HG02943 (cell line): ENCODE measurements around the gene S100A6.

Experiments used
- ATAC-seq: cut with Tn5 transposase; IDR thresholded peaks from one replicate; pipeline ENCODE4 v1.9.1; 2021; ENCODE audit warnings: mild to moderate bottlenecking, low read depth, moderate library complexity; ENCODE audit not compliant: unreplicated experiment

Gene S100A6

DNA sequence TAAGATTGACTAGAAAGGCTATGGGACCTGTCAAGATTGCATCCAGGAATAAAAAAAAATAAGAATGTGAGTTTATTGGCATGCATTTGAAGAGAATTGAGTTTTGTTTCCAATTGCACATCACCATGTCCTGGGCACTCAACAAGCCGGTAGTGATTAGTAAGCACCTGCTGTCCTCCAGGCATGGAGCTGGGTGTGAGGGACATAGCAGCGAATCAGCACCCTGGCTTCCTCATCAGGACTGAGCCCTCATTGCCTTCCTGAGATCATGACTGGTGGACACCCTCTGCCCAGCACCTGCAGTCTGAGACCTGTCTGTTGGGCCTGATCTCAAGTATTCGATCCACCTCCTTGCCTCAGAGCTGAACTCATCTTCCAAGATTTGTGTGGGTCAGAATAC lies 26.8 kb downstream of the S100A6 start:
- no peak for ATAC-seq

DNA sequence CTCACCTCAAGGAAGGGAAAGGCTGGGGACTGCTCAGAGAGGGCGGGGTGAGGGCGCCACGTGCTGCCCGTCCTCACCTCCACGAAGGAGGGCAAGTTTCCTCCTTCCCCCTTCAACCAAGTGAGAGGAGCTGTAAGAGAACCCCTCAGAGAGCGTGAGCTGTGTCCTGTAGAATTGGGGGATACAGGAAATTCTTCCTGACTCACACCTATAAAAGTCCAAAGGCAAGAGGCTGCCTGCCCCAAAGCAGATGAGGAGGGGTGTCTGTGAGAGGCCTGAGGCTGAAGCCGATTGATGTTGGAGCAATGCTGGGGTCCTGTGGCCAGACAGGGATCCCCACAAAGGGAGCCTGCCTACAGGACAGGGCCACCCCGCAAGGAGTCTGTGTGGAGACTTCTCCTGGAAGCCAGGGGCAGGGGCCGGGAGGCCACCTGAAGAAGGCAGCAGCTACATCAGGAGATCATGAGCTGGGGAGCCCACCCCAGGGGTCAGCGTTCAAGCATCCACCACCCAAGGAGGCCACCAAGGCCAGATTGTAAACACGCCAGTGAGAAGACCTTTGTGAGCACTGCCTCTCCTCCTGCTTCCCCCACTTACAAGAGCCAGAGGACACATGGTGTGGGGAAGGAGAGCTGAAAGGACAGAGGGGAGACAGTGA lies 27.7 kb downstream of the S100A6 start:
- no peak for ATAC-seq

DNA sequence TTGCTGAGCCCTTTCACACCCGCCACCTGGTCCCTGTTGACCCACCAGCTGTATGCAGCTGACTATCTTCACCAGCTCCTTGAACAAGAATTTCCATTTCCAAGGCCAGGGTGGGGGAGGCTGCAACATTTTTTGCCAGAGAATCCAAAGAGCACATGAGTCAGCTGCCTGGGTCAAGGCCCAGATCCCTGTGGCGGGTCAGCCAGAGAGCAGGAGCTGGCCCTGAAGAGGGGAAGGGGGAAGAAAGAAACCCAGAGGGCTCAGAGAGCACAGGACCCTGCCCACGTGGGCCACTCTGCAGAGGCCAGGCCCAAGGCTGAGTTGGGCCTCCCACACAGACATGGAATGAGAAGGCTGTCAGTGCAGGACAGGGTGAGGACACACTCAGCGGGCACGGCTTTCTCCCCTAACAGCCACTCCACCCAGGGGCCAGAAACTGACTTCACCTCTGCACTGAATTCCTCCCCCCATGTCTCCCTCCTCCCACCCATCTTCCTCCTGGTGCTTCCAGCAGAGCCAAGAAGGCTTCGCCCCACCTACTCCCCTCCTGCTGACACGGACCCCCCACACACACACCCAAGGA lies 28.9 kb downstream of the S100A6 start:
- no peak for ATAC-seq

DNA sequence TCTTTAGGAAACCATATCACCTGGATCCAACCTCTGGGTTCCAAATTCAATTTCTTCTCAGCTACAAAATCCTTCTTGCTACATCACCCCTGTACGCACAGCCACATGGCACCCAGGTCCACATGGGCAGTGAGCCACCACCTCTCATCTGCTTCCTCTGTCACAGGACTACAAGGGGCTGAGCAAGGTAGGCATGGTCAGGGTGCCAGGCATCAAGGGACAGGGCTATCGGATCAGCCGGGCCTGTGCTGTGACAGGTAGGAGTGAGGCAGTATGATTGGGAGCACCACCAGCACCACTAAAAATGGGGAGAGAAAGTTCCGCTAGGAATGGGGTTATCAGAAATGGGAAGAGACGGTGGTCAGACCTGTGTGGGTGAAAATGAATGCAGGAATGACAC lies 29.4 kb downstream of the S100A6 start:
- no peak for ATAC-seq

DNA sequence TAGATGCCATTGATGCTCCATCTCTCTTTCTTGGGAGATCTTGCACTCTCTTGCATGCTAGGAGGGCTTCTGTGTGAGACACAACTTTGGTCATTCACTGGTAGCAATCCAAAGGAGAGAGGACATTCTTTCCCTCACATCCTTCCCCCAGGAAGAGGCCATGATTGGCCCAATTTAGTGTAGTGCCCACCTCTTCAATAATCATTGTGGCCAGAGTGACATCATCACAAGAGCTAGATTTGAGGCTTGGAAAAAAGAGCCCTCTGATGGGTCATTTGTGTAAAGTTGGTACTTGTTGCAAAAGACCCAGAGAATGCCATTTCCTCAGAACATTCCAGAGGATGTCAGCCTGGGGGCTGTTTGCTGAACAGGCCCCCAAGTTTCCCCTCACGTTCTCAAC lies 30.2 kb downstream of the S100A6 start:
- no peak for ATAC-seq

DNA sequence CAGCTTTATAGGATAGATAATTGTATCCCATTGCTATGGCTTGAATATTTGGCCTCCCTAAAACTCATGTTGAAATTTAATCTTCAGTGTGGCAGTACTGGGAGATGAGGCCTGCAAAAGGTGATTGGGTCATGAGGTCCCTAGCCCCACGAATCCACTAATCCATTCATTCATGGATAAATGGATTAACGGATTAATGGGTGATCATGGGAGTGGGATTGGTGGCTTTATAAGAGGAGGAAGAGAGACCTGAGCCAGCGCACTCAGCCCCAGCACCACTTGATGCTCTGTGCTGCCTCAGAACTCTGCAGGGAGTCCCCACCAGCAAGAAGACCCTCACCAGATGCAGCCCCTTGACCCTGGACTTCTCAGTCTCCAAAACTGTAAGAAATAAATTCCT lies 32.0 kb downstream of the S100A6 start:
- no peak for ATAC-seq

DNA sequence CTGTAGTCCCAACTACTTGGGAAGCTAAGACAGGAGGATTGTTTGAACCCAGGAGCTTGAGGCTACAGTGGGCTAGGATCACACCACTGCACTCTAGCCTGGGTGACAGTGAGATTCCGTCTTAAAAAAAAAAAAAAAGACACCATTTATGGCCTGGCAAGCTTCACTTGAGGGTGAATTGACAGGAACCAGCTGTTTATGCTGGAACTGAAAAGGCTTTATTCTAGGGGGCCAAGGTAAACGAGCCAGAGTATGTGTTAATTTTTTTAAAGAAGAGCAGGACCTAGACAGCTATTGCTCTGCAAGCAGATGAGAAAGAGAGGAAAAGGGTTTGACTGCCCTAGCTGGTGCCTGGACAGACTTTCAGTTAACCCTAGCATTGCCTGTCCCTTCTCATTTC lies 37.0 kb downstream of the S100A6 start:
- no peak for ATAC-seq

DNA sequence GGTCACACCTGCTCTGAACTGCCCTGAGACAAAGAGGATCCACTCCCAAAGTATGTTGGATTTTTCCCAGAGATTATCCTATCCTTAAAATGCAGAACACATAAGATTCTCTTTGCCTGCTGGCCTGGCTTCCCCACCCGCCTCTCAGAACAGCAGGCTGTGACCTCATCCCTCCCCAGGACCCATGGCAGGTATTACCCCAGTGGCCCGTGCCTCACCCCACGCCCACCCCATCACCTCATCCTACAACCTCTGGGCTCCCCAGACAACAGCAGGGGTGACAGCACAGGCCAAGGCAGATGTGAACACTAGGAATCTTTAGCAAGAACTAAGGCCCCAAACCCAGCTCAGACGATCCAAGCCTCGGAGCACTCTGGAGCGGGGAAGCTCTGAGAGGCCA lies 40.3 kb downstream of the S100A6 start:
- ATAC-seq, result no peak

DNA sequence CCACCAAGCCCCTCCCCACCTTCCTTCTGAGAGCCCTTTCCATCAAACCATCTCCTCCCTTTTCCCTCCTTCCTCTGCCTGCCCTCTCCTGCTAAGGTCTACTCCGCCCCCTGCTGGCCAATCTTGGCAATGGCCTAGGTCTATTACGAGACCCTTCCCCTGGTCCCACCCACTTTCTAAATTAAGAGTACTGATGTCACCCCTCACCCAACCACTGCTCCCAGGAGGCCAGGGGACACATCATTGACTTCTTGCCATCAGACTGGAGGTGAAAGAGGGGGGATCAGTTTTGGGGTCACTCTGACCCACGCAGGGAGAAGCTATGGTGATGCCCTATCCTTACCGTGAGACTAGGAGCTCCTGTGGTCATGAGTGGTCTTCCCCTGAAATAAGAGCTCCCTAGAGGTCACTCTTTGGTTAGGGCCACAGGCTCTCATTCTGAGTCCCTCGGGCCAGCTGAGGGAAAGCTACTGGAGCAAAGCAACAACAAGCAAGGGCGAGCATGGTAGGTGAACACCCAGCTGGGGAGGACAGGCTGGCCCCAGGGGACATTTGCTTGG lies 40.7 kb downstream of the S100A6 start:
- no peak for ATAC-seq

DNA sequence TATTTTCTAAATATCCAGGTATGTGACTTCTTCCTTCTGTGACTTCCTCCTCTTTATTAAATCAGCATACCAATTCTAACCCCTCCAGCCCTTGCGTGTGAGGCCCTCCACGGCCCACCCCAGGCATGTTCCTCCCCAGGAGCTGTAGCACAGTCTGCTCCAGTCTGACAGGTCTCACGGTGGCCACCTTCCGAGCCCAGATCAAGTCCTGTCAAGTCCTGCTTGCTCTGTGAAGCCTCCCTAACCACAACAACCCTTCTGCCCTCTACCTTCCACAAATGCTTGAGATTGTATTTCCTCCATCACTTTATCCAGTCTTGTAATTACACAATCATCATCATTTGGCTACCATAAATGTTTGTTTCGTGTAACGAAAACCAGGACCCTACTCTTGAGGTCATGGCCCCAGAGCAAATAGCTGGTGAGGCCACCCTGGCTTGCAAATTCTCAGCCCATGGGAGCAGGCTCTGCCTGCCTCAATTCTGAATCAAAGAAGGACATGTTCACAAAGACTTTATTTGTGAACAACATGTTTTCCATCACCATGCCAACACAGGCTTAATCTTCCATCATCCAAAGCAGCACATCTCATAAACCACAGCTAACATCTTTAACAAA lies 42.3 kb downstream of the S100A6 start:
- ATAC-seq, result no peak

DNA sequence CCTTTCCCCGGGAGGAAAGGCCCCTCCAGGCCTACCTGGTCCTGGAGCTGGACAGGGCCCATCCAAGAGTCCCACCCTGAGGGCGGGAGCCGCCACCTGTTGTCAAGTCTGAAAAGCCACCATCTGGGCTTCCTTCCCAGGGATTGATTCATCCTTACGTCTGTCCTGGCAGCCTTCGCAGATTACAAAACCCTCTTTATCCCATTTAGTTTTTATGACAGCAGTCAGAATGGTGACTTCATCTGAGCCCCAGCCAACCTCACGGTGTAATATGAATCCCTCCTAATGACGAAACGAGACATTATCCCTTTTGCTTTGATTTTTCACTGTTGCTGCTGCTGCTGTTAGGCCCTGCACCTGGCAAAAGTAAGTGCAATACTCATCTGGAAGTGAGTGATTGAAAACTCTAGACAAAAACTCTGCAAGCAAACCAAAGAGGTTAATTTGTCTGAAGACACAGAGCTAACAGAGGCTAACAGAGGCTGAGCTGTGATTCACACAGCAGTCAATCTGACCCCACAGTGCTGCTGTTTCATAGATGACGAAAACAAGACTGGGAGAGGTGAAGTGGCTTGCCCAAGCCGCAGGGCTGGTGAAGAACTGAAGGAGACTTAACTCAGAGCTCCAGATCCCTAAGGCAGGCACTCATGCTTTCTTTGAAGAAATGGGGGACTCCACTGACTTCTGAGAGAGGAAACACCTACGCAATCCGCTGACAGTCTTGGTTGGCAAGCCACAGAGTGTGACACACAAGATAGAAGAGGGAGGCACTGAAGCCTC lies 45.3 kb downstream of the S100A6 start:
- ATAC-seq, result no peak

DNA sequence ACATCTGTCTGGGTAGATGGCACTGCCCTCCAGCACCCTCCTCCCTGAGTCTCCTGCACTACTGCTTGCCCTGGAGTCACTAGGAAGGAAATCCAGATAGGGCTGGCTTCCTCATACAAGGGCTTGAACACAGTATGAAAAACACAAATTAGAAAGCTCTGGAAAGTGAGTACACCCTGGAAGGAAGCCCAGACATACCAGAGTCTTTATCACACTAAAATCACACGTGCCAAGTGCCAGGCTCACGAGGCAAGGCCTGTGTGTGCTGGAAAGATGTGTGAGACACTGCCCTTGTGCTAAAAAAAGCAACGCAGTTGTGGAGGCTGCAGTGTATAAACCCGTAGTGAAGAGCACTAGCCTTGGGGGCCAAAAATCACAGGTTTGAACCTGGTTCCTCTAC lies 47.1 kb downstream of the S100A6 start:
- no peak for ATAC-seq

DNA sequence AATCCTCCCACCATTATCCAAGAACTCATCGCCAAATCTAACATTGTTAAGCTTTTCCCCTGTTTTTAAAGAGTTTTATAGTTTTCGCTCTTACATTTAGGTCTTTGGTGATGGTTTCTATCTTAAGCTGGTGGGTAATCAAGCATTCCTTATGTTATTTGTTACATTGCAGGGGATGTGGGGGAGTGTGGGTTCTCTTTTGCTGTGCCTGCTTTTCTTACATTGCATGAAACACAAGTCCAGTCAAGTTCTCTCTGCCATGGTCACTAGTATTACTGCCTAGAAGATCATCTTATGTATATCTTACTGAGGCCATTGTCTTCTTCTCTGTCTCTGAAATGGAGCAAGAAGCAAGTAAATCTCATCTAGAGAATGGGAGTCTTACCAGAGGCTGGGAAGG lies 48.1 kb downstream of the S100A6 start:
- ATAC-seq, result no peak

DNA sequence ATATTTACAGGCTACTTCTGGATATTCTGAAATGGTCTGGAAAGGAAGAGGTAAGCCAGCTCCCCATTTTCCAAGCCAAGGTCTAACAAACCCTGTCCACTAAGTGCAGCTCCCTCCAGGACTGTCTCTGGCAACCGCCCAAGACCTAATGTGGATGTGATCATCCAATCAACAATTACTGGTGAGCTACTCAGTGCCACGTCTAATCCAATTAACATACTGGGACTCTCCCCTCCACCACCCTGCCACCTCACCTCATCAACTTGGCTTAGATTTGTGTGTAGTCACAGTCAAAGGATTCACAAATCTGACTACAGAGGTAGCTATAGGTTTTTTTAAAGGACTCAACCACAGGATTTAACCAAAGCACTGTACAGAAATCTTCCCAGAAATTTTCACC lies 49.9 kb downstream of the S100A6 start:
- ATAC-seq, result no peak
